ENCODE measurements around the gene FILIP1L.
A peak's percentile ranks its signal among the peaks of the same experiment; 100 is the strongest.

FILIP1L gene

DNA sequence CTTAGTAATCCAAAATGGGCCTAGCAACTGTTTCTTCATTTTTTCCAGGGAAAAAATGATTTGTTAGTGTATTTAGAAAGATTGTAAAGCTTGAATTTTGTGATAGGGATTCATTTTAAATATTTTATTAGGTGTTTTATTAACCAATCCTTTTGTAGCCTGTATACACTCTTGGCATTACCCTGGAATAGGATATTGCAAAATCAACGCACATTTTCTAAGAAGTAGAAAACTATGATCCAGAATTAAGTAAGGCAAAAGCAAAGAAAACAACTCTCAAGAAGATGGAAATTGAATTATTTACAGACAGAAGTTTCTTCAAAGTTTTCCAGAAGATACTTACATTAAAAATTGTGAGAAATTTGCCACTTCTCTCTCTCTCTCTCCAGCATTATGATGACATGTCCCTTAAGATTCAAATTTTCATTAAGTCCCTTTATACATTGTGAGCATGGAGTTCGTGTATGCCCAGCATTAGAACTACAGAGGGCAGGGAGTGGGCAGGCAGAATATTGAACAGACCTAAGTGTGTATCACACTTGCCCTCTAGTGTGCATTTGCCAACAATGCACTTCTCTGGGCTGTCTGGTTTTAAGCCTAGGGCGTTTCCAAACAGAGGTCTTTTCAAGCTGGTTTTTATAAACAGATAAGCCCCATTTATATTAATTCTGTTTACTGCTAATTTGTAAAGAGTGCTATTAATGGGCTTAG is 325.1 kb downstream of the FILIP1L start:
- H3K9me3 ChIP-seq (ENCODE audit: control extremely low read depth in 1 of 5, control insufficient read depth in 4 of 5, insufficient read depth in 2 of 5, low read depth in 1 of 5, low read length in 4 of 5), result no peaks in the 10 kb centered on the region
- H3K27ac ChIP-seq (ENCODE audit: insufficient read depth in 1 of 2, low read depth in 1 of 2, low read length in 2 of 2, poor library complexity in 1 of 2, severe bottlenecking in 2 of 2), result no peak overlapping the region
- no peaks in the 10 kb centered on the region for H3K36me3 ChIP-seq (ENCODE audit: control insufficient read depth in 4 of 4, insufficient read depth in 4 of 4, low read length in 3 of 4)
- POLR2A ChIA-PET, result no interaction called here
- WGBS (ENCODE audit: insufficient coverage), result 7% methylated on average over 2 of the region's 3 CpGs
- peak; percentile 31 to 60 (median 58) for DNase-seq
- no peaks in the 10 kb centered on the region for H3K4me1 ChIP-seq (ENCODE audit: control extremely low read depth in 1 of 4, control insufficient read depth in 4 of 4, insufficient read depth in 4 of 4, low read length in 3 of 4)
- H3K4me3 ChIP-seq (ENCODE audit: control insufficient read depth in 1 of 7, extremely low read depth in 1 of 7, insufficient read depth in 4 of 7, low read depth in 2 of 7, low read length in 6 of 7), result no peak overlapping the region
- CTCF ChIA-PET, result interaction anchor here (1.1 to 1.2 kb wide), 4 partner anchors 11 to 972 kb away, joined by 3 to 4 read pairs (median 3); no protein-coding TSS in a partner anchor
- no peaks in the 10 kb centered on the region for H3K27me3 ChIP-seq (replicated peaks in 2 of 5; ENCODE audit: control insufficient read depth in 4 of 5, insufficient read depth in 5 of 5, low read length in 4 of 5)

Measured in common myeloid progenitor, CD34-positive (primary cell).